ENCODE results near the gene CST4.
"Not testable (repeated sequence)": the region's sequence is repeated elsewhere in the genome, so short reads cannot be mapped to it uniquely, and the experiment has no call there.

The CST4 gene

GRCh38 chr20:23659989-23660837 is 28.6 kb downstream of the CST4 start:
- no peak for DNase-seq (ENCODE audit: low spot score)

GRCh38 chr20:23659610-23659988 is 29.2 kb downstream of the CST4 start:
- DNase-seq (ENCODE audit: low spot score): not testable (repeated sequence)

- DNase-seq (ENCODE audit: low spot score): no peak
Observed at GRCh38 chr20:23658989-23659609, 29.7 kb downstream of the CST4 start.

GRCh38 chr20:23658336-23658735 is 30.5 kb downstream of the CST4 start:
- DNase-seq (ENCODE audit: low spot score): no peak

GRCh38 chr20:23657202-23657601 is 31.6 kb downstream of the CST4 start:
- DNase-seq (ENCODE audit: low spot score): no peak

- DNase-seq (ENCODE audit: low spot score): no peak
Observed at GRCh38 chr20:23656372-23656771, 32.5 kb downstream of the CST4 start.

GRCh38 chr20:23655491-23656211 is 33.2 kb downstream of the CST4 start:
- no peak for DNase-seq (ENCODE audit: low spot score)

- no peak for DNase-seq (ENCODE audit: low spot score)
Observed at GRCh38 chr20:23654717-23655116, 34.1 kb downstream of the CST4 start.

- no peak for DNase-seq (ENCODE audit: low spot score)
Observed at GRCh38 chr20:23654000-23654399, 34.8 kb downstream of the CST4 start.

- DNase-seq (ENCODE audit: low spot score): no peak
Observed at GRCh38 chr20:23653400-23653938, 35.4 kb downstream of the CST4 start.

- no peak for DNase-seq (ENCODE audit: low spot score)
Observed at GRCh38 chr20:23652926-23653325, 35.9 kb downstream of the CST4 start.

GRCh38 chr20:23652371-23652770 is 36.5 kb downstream of the CST4 start:
- no peak for DNase-seq (ENCODE audit: low spot score)

- no peak for DNase-seq (ENCODE audit: low spot score)
Observed at GRCh38 chr20:23651117-23651516, 37.7 kb downstream of the CST4 start.

GRCh38 chr20:23649830-23650417 is 38.9 kb downstream of the CST4 start:
- DNase-seq (ENCODE audit: low spot score): no peak

GRCh38 chr20:23649242-23649641 is 39.6 kb downstream of the CST4 start:
- DNase-seq (ENCODE audit: low spot score): no peak

- DNase-seq (ENCODE audit: low spot score): no peak
Observed at GRCh38 chr20:23647346-23647745, 41.5 kb downstream of the CST4 start.

- DNase-seq (ENCODE audit: low spot score): no peak
Observed at GRCh38 chr20:23646106-23646873, 42.5 kb downstream of the CST4 start.

- DNase-seq (ENCODE audit: low spot score): no peak
Observed at GRCh38 chr20:23645575-23645974, 43.3 kb downstream of the CST4 start.

- no peak for DNase-seq (ENCODE audit: low spot score)
Observed at GRCh38 chr20:23644164-23644563, 44.7 kb downstream of the CST4 start.

- DNase-seq (ENCODE audit: low spot score): no peak
Observed at GRCh38 chr20:23643659-23644058, 45.2 kb downstream of the CST4 start.

- DNase-seq (ENCODE audit: low spot score): no peak
Observed at GRCh38 chr20:23641936-23642751, 46.7 kb downstream of the CST4 start.
